ENCODE data around the gene VCP.
A peak's percentile ranks its signal among the peaks of the same experiment; 100 is the strongest.

The VCP gene

GRCh38 chr9:35096035-35096849 is 23.8 kb upstream of the VCP start, which contains the start of gene PIGO (continued):
- TF ChIP-seq ZNF362 (tag by site-specific recombination; IDR thresholded peaks at IDR 0.05) (no peak), ZNF624 (tag by site-specific recombination; IDR thresholded peaks at IDR 0.05) (no peak), ZNF488 (tag by site-specific recombination; IDR thresholded peaks at IDR 0.05) (no peak), ZNF211 (tag by site-specific recombination; IDR thresholded peaks at IDR 0.05; ENCODE audit: low read depth) (no peak), ZNF677 (tag by site-specific recombination; IDR thresholded peaks at IDR 0.05) (no peak), PRDM6 (tag by site-specific recombination; IDR thresholded peaks at IDR 0.05) (no peak), ZNF223 (tag by site-specific recombination; IDR thresholded peaks at IDR 0.05) (no peak), ZNF2 (tag by site-specific recombination; IDR thresholded peaks at IDR 0.05) (peak; percentile 86), ZBTB49 (tag by site-specific recombination; IDR thresholded peaks at IDR 0.05; ENCODE audit: low read depth) (no peak), ZNF121 (tag by site-specific recombination; IDR thresholded peaks at IDR 0.05) (0 out of 2 replicates have a peak, but pooled peaks have one; percentile 8), BCL6B (tag by site-specific recombination; IDR thresholded peaks at IDR 0.05) (no peak), ZNF324 (tag by site-specific recombination; IDR thresholded peaks at IDR 0.05) (peak; percentile 90), REPIN1 (tag by site-specific recombination; IDR thresholded peaks at IDR 0.05; ENCODE audit: low read depth) (peak; percentile 70; the same call in 1 of the 2 replicates), ZNF785 (tag by site-specific recombination; IDR thresholded peaks at IDR 0.05) (0 out of 2 replicates have a peak, but pooled peaks have one; percentile 40), PBX3 (CRISPR knock-in tag; IDR thresholded peaks at IDR 0.05) (no peak), SP2 (tag by site-specific recombination; IDR thresholded peaks at IDR 0.05) (peak; percentile 58), EGR2 (tag by site-specific recombination; IDR thresholded peaks at IDR 0.05; ENCODE audit: low read depth) (no peak), KLF16 (tag by site-specific recombination; IDR thresholded peaks at IDR 0.05) (peak; percentile 82; the same call in 1 of the 2 replicates), ZFP69B (tag by site-specific recombination; IDR thresholded peaks at IDR 0.05) (peak; percentile 76; the same call in 1 of the 2 replicates), FEZF1 (tag by site-specific recombination; IDR thresholded peaks at IDR 0.05) (no peak), ZNF416 (tag by site-specific recombination; IDR thresholded peaks at IDR 0.05) (no peak), GFI1B (tag by site-specific recombination; IDR thresholded peaks at IDR 0.05) (no peak), ZNF518A (tag by site-specific recombination; conservative IDR thresholded peaks at IDR 0.05; ENCODE audit: low read depth) (peak; percentile 78), ZNF146 (tag by site-specific recombination; IDR thresholded peaks at IDR 0.05) (no peak)
